Activated CD4-positive, alpha-beta T cell treated with anti-CD3 and anti-CD28 coated beads, Interleukin-2, amount 50 U/mL, for 24 hours (primary cell): ENCODE measurements around the gene TEDDM1.
A peak's percentile ranks its signal among the peaks of the same experiment; 100 is the strongest.
"Not testable (repeated sequence)": the region's sequence is repeated elsewhere in the genome, so short reads cannot be mapped to it uniquely, and the experiment has no call there.

Experiments
- DNase-seq, 2 donors: peaks; one replicate each; pipeline ENCODE4 v3.0.0-alpha.2; 2020; ENCODE audit warnings: low read depth in 1 of 2, low spot score in 1 of 2

TEDDM1 gene, protein sequence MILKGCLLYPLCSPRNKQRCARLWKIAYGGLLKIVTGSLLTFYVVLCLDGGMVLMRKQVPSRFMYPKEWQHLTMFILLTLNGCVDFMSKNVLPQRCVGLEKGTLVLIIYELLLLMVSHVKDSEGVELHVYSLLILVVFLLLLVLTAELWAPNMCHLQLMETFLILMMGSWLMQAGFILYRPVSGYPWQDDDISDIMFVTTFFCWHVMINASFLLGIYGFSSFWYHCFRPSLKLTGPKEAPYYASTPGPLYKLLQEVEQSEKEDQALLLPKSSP

DNA sequence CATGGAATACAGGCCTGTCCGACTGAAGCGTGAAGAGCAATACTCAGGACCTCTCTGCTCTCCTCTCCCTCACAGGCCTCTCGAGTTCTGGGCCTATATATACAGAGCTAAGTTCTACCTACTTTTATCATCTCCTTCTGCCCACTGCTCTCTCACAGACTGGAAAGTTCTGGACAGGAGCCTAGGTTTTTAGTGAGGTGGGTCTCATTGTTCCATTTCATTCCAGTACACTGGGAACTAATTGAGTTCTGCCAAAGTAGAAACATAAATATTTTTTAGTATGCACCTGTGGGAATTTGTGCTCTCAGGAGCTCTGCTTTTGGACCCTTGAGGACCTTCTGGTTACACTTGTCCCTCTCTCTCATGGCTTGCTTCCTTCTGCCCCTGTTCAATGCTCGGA is at the start of gene TEDDM1:
Gene TEDDM1, minus strand, starts transcription at position 101 of the 400 bp plus-strand sequence. CDS start 182 bp downstream, outside the sequence.
- DNase-seq, result no peak

DNA sequence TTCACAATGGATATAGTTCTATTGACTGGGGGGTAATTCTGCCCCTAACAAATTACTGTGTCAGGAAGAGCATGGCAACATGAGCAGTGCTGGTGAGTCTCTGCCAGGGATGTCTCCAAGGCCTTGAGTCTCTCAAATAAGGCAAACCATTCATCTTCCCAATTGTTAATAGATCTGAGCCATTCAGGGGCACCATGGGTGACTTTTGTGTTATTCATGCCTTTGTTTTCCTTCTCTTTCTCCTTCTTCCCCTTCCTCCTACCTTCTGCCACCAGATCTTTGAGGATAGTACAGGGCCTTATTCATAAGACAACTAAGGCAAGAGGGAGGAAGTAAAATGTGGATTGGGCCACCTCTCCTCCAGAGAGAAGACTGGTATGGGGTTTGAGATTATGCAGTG is 49.6 kb upstream of the TEDDM1 start, which contains the start of gene RGSL1:
Gene RGSL1, plus strand, starts transcription at position 60 of the 400 bp plus-strand sequence. Its CDS starts 20 bp downstream, at position 80.
- no peak for DNase-seq

DNA sequence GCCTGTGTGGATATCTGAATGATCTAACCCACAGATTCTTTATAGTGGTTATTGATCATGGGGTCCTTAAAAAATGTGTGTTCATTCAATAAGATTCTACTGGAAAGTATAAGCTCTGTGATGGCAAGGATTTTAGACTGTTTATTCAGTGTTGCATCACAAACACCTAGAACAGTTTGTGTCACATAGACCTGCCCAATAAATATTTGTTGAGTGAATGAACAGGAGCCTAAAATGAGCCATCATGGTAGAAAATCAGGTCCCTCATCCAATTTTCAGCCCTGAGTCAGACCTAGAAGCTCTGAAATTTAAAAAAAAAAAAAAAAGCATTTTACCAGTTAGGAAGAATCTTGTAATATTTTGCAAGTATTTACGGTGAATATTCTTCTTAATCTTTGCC is 47.2 kb upstream of the TEDDM1 start:
- DNase-seq, result no peak

DNA sequence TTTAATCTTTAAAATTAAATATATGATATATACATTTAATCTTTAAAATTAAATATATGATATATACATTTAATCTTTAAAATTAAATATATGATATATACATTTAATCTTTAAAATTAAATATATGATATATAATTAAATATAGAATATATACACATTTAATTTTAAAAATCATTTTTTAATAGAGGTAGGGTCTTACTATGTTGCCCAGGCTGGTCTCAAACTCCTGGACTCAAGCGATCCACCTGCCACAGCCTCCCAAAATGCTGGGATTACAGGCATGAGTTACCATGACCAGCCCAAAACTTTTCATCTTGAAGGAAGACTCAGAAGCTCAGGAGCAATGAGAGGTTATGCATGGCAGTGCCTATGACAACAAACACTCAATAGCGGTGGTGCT is 46.7 kb upstream of the TEDDM1 start:
- not testable (repeated sequence) for DNase-seq

DNA sequence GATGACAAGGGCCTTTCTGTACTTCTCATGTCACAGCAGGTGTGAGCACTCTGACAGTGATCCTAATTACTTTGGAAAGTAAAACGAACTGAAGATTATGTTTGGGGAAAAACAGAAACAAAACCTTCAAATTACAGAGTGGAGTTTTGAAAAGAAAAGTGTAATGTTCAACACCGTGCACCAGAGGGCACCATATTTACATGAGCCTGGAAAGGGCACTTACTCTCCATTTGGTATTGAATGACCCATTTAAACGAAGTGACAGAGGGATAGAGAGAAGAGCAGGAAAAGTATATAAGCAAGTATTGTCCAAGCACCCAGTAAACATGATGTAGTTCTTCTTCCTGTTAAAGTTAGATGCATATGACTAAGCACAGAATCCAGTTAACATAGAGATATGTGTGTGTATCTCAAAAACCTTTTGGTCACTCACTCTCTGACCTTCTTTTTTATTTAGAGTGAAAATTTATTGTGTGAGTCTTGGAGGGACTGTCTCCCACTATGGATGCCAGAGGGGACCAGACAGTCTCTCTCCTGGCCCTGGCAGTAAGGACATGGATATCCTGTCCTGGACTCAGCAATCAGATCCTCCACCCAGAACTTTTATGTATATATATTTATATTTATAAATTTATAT is 45.7 kb upstream of the TEDDM1 start:
- peak in 1 of 2 donors; percentile 7 for DNase-seq

DNA sequence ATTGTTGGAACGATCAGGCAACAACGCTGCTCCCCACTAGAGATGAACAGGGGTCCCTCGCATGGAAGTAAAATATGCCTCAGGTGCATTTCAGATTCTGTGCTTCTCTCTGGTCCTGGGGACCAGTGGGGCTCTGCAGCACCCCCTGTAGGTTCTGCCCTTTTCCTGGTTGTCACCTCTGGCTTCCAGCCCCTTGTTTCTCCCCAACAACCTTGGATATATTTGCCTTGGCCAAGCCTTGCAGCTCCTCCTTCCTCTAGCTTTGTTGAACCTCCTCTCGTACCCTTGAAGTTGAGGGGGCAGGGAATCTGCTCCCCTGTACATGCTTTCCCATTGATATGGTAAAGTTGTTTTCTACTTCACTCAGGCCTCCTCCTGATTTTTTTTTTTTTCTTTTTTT is 44.0 kb upstream of the TEDDM1 start:
- DNase-seq, result no peak

DNA sequence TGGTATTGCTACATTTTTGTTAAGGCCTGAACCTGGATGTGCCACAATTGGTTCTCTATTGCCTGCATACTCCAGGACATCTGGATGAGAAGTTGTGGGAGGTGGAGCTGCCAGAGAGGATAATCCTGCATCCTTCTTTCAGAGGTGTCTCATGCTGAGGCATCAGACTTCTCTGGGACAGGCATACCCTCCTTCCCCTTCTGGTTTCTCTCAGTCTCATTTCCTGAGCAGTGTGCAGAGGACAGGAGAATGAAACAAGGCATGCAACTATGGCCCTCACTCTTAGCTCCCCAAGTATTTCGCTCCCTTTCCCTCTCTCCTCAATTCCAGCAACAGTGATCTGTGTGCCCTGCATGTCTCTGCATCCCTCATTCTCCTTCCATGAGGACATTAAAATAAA is 41.9 kb upstream of the TEDDM1 start:
- no peak for DNase-seq

DNA sequence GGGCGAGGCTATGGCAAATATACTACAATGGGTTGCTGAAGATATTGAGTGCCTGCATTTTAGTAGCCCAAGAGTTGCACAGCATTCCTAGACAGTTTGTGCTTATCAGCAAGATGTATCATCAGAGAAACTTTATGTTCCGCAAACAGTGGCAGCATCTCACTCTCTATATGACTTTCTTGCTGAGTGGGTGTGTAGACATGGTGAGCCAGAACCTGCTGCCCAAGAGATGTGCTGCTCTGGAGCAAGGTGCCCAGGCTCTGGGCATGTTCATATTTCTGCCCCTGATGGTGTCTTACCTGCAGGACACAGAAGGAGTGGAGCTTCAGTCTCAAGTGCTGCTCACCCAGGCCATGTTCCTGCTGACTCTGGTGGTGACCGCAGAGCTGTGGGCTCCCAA is 41.3 kb upstream of the TEDDM1 start:
- DNase-seq, result no peak

DNA sequence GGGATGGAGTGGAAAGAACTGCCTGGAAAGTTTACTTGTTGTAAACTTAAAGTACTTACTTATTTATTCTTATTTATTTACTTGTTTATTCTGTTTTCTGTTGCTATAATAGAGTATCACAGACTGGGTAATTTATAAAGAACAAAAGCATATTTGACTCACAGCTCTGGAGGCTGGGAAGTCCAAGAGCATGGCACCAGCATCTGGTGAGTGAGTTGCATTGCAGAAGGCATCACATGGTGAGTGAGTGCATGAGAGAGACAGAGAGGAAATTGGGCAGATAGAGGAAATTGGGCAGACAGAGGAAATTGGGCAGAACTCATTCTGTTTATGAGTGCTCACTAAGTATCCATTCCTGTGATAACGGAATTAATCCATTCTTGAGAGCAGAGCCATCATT is 37.9 kb upstream of the TEDDM1 start:
- DNase-seq, result no peak

DNA sequence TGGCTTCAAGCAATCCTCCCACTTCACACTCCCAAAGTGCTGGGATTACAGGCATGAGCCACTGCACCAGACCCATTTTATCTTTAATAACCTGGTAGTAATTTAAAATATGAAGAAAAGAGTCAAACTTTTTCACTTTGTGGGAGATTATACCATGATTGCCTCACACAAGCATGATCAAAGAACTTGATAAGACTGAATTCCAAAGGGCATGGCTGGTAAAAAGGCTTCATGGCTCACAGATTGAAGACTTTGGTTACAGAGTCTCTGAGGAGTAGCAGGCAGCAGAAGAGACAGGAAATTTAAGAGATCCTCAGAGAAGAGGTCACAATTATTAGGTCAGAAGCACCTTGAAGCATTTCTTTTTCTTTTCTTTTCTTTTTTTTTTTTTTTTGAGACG is 33.1 kb upstream of the TEDDM1 start:
- no peak for DNase-seq

DNA sequence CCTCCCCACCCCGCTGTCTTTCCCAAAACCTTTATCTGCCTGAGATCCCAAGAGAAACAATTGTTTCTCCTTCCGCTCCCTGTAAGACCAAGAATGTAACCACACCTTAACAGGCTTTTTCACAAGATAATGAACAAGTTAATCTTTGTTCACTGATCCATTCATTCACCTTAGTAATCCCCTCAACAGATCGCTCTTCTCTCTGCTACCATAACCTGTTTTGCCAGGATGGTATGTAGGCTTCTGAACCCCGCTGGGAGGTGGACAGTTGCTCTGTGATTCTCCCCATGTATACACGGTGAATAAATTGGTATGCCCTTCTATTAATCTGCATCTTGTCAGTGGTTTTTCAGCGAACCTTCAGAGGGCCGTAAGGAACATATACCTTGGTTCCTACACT is 30.8 kb upstream of the TEDDM1 start:
- no peak for DNase-seq

DNA sequence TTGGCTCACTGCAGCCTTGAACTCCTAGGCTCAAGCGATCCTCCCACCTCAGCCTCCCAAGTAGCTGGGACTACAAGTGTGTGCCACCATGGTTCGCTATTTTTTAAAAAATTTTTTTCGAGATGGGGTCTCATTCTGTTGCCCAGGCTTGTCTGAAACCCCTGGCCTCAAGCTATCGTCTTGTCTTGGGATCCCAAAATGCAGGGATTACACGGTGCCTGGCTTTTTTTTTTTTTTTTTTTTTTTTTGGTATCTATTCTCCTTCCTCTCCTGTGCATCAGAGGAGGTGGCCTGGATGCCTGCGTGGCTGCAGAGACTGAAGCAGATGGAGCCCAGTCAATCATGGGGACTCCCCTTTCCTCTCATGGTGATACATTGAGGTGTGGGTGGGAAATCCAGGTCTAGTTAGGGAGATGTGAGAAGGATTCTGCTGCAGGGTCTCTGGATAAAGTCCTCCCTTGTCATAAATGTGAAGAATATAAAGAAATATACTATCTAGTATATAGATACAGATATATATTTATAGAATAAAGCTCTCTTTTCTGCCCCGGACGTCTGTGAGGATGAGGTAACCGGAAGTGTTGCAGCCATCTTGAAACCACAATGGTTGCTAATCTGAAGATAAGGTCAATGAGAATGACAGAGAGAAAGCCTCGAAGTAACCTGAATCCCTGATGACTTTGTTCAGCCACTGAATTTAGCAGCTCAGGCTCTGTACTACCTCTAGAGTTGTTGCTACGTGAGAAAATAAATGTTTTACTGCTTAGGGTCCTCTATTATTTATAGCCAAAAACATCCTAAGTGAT is 30.0 kb upstream of the TEDDM1 start:
- peak in 1 of 2 donors; percentile 25 for DNase-seq

DNA sequence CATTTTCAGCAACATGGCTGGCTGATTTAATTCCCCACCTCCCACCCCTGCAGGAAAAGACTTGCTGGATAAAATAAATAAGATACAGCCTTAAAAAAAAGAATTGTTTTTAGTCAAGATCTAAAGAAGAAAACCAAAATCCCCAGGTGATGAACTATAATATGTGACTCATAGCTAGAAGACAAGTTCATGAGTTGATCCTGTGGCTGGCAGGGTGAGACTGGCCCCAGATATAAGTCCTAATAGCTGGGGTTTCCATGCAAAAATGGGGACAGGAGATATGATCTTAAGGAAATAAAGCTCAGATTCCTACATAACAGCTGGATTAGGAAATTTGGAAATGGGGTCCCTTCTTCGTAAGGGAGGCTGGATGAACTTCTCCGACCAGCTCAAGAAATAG is 27.6 kb upstream of the TEDDM1 start:
- no peak for DNase-seq

DNA sequence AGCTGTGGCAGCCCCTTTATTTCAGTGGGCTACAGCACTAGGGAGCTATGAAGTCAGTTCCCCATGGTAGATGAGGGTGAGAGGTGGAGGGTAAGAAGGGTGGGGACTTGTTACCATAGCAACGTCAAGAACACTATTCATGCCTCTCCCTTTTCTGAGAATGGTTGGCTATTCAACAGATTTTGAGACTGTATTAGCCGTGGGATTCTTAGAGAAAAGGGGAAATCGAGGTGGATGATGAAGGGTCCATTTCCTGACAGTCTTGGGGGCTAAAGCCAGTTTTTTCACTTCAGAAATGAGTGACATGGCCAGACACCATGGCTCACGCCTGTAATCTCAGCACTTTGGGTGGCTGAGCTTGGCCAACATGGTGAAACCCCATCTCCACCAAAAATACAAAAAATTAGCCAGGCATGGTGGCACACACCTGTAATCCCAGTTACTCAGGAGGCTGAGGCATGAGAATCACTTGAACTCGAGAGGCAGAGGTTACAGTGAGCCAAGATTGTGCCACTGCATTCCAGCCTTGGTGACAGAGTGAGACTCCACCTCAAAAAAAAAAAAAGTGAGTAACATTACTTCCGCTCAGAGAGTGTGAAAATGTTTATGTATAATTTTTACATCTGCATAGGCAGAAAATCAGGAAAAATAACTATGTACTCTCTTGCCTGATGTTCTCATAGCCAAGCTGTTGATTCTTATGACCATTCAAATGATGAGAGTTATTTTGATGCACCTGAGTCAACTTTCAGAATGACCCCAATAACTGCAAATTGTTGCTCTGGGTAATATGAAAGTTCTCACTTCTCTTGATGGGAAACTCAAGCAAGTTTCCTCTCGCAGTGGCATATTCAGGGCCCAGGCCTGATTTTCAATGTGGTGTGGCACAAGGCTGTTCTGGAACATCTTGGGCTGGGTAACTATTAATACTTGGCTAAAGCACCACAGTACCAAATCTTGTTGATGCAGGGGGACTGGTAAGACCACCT is 26.3 kb upstream of the TEDDM1 start:
- DNase-seq, result no peak

DNA sequence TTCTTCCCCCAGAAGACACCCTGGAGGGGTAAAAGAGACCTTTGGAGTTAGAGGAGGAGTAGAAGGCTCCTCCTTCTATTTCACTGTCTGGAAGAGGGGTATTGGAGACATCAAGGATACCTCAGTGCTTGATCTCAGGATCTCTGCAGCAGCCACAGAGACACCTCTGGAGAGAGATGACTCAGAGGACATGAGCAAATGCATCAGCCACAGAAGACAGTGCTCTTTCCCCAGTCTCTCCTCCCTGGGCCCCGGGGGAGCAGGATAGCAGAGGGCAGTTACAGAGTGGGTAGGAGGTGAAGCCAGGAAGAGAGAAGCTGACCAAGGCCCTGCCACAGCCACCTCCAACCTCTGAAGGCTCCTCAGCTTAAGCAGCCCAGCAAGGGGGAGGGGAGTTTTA is 15.3 kb upstream of the TEDDM1 start:
- no peak for DNase-seq

DNA sequence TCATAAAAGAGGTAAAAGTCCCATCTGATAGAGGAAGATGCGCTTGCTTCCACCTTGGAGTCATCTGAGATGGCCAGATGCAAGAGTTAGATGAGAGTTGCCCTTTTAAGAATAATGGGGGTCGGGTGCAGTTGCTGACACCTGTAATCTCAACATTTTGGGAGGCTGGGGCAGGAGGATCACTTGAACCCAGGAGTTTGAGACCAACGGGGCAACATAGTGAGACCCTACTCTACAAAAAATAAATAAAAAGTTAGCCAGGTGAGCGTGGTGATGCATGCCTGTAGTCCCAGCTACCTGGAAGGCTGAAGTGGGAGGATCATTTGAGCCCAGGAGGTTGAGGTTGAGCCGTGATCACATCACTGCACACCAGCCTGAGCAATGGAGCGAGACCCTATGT is 13.5 kb upstream of the TEDDM1 start:
- DNase-seq, result no peak

DNA sequence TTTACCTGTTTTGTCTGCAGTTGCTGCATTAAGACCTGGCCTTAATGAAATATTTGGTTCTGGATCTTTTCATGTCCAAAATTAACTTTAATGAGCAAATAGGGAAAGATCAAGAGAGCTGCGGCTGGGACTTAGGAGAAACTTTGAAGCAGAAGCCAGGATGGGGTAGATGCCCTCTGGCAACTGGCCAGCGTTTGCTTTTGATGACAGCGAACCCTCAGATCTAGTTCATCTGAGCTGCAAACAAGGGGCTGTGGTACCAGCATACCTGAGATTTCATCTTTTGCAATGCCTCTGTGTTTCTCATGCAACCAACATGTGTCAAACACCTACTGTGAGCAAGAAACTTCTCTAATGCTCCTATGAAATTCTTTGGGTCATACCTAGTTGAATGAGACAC is 13.0 kb upstream of the TEDDM1 start:
- DNase-seq, result no peak

DNA sequence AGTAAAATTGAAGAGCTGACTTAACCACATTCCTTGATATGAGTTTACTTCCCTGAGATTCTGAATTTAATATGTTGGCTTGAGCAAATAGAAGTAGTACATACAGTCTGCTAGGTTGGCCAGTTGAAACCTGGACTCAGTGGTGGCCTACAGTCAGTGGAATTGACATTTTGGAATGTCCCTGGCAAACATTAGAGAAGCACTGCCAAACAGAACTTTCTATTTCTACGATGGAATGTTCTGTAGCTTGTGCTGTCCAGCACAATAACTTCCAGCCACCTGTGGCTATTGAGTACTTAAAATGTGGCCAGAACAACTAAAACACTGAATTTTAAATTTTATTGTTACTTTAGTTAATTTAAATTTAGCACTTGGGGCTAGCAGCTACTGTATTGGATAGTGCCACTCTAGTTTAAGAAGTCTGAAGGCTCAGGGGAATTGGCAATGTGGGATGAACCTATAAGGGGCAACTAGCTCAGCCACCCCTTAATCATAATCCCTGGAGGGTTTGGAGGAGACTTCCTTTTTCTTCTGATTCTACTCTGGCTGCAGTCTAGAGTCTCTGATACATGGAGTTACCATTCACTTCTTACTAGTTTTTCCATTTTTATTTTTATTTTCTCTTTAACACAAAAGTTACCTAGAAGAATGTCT is 10.3 kb upstream of the TEDDM1 start:
- no peak for DNase-seq

DNA sequence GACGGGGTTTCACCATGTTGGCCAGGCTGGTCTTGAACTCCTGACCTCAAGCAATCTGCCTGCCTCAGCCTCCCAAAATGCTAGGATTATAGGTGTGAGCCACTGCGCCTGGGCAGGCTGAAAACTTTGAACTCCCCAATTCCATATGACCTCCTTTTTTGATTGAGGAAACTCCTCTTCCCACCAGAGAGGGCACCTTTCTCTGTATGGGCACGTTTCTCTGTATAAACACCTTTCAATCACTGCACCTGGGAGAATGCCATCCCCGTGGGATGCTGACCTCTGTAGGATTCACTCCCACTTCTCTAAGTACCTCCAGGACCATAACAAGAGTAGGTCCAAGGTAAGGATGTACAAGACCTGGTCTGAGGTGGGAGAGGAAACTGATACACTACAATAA is 9.7 kb upstream of the TEDDM1 start:
- DNase-seq, result no peak

DNA sequence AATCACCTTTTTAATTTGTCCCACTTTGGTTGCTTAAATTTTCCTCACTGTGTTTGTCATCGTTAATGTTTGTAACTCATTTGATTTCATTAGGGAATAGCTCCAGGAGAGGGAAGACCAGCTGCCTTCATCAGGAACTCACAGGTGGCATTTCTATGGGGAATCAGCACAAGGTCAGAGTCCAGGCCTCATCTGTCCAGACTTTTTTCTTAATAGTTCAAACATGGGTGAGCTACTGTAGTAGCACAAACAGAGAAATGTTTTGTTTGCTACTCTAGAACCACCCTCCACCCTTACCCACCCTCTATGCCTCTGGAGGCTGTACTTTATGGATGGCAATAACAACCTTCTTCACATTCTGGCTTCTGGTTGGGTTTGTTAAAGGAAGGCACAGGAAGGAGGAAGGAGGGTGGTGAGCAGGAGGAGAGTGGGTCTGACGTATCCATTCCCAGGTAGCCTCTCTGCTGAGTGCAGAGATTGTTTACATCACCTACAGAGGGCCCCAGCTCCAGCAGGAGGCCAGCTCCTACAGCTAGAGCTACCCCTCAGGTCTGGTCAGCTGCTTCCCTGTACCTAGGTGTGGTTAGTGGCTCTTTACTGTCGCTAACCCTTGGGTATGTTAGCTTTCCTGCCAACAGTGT is 8.1 kb upstream of the TEDDM1 start:
- no peak for DNase-seq
